Lung (tissue), 12 donors: ENCODE data around the gene CREB5. TPM values are rescaled to one million over a fixed set of nuclear protein-coding genes. Genes with fewer than 3 reads are reported as not detected.

ENCODE experiments used
- ATAC-seq: fragments of 200-7000 bp; cut with Tn5 transposase; one replicate; pipeline ENCODE4 v1.9.1; 2020; ENCODE audit warnings: moderate number of reproducible peaks; ENCODE audit not compliant: insufficient read depth, low FRiP score
- DNase-seq, 3 donors: peaks; one replicate each; pipeline ENCODE4 v3.0.0-alpha.2; 2013 to 2017
- H3K27ac ChIP-seq, 2 donors: one replicate each; pipeline ENCODE4 v1.5.1; 2013; ENCODE audit warnings: mild to moderate bottlenecking in 2 of 2, moderate library complexity in 2 of 2, control low read depth in 1 of 2, inconsistent platforms in 1 of 2, low read depth in 1 of 2, low read length in 1 of 2
- H3K27me3 ChIP-seq, 3 donors: one replicate each; pipeline ENCODE4 v1.5.1; 2013; ENCODE audit warnings: low read length in 2 of 3; ENCODE audit not compliant: control insufficient read depth in 3 of 3, insufficient read depth in 3 of 3
- H3K36me3 ChIP-seq, 4 donors: one replicate each; pipeline ENCODE4 v1.5.1; 2013; ENCODE audit warnings: low read length in 4 of 4, mild to moderate bottlenecking in 1 of 4, moderate library complexity in 1 of 4; ENCODE audit not compliant: control insufficient read depth in 4 of 4, insufficient read depth in 4 of 4
- H3K4me1 ChIP-seq, 5 donors: one replicate each; pipeline ENCODE4 v1.5.1; 2013; ENCODE audit warnings: low read length in 5 of 5, mild to moderate bottlenecking in 2 of 5, moderate library complexity in 1 of 5; ENCODE audit not compliant: control insufficient read depth in 5 of 5, insufficient read depth in 5 of 5
- H3K4me3 ChIP-seq: one replicate; pipeline ENCODE4 v1.5.1; 2013; ENCODE audit warnings: mild to moderate bottlenecking, control low read depth, moderate library complexity
- H3K9ac ChIP-seq, 2 donors: one replicate each; pipeline ENCODE4 v1.5.1; 2013; ENCODE audit warnings: low read length in 2 of 2, control low read depth in 1 of 2; ENCODE audit not compliant: insufficient read depth in 1 of 2
- H3K9me3 ChIP-seq, 4 donors: one replicate each; pipeline ENCODE4 v1.5.1; 2013; ENCODE audit warnings: low read length in 3 of 4, mild to moderate bottlenecking in 1 of 4, moderate library complexity in 1 of 4; ENCODE audit not compliant: control insufficient read depth in 4 of 4, insufficient read depth in 3 of 4
- WGBS, 2 donors: extraction: QIAGEN DNeasy Blood & Tissue Kit; methylation state at CpG; one replicate each; pipeline ENCODE4 v1.1.7; 2013; 5-methylcytosine and 5-hydroxymethylcytosine counted together
- polyA plus RNA-seq, 2 donors: library from polyadenylated mRNA; stranded (reverse); fragments of 200-250 nt; gene quantifications; one replicate each; pipeline ENCODE4 v1.2.1, GENCODE V29; 2013
- total RNA-seq, 2 donors: library from RNA; depleted of rRNA in 1 of 2; stranded (reverse); fragments of >200 nt in 1 of 2; gene quantifications; one replicate each; pipeline ENCODE4 v1.2.1, GENCODE V29; 2014 to 2021
- TF ChIP-seq, protein P1 (sequence below): IDR thresholded peaks from 2 replicates; pipeline ENCODE4 v1.5.1; 2012; ENCODE audit warnings: mild to moderate bottlenecking; ENCODE audit errors: control extremely low read depth, extremely low read depth
- donor health status: control.
- donor health status: control.
- donor health status: Bipolar disorder and iron deficiency.
- donor health status: healthy.
- donor health status: DM: yes; HTN: yes; CAD: no.

CREB5 gene
- total and polyA plus RNA-seq, 4 donors = 2.7 to 23.1 (median 9.6) TPM

DNA sequence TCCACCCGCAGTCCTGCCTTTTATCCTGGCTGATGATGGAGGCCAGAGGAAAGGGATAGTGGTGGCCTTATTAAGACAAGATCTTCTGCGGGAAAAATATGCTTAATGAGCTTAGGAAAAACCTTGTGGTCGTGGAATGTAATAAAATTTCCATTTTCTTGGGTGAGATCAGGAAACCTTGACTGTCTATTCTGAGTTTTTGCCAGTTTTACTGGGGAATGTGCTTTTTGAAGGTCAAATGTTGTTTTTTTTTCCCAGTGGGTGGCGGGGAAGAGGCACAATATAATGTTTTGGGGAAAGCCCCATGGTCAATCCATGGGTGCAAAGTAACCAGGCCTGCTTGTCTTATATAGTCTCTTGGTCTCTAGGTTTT, 118.5 kb downstream of the CREB5 start:
- WGBS, 2 donors = 56 to 71% methylated on average over 4 of the region's 4 CpGs
- TF ChIP-seq, protein P1, sequence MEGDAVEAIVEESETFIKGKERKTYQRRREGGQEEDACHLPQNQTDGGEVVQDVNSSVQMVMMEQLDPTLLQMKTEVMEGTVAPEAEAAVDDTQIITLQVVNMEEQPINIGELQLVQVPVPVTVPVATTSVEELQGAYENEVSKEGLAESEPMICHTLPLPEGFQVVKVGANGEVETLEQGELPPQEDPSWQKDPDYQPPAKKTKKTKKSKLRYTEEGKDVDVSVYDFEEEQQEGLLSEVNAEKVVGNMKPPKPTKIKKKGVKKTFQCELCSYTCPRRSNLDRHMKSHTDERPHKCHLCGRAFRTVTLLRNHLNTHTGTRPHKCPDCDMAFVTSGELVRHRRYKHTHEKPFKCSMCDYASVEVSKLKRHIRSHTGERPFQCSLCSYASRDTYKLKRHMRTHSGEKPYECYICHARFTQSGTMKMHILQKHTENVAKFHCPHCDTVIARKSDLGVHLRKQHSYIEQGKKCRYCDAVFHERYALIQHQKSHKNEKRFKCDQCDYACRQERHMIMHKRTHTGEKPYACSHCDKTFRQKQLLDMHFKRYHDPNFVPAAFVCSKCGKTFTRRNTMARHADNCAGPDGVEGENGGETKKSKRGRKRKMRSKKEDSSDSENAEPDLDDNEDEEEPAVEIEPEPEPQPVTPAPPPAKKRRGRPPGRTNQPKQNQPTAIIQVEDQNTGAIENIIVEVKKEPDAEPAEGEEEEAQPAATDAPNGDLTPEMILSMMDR = no peak
- no peak overlapping the region for H3K9ac ChIP-seq
- no peaks in the 10 kb centered on the region for H3K27me3 ChIP-seq
- no peak for DNase-seq
- peaks cover 2 to 29% (median 21%) of the 10 kb centered on the region in 5 donors for H3K4me1 ChIP-seq
- H3K36me3 ChIP-seq = no peaks in the 10 kb centered on the region
- H3K4me3 ChIP-seq = no peak overlapping the region
- H3K27ac ChIP-seq = no peak overlapping the region
- no peak for ATAC-seq
- peaks cover 0 to 4% (median 0%) of the 10 kb centered on the region in 4 donors for H3K9me3 ChIP-seq

DNA sequence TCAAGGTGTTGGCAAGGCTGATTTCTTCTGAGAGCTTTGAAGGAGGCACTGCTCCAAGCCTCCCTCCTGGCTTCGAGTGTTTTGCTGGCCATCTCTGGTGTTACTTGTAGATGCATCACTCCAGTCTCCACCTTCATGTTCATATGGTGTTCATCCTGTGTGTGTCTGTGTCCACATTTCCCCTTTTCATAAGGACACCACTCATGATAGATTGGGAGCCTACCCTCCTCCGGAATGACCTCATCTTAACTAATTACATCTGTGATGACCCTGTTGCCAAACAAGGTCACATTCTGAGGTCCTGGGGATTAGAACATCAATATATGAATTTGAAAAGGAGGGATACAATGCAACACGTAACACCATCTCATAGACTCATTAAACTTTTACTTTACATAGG, 119.0 kb downstream of the CREB5 start:
- Histone ChIP-seq H3K4me3 (no peak overlapping the region), H3K9ac (no peak overlapping the region), H3K9me3 (peaks cover 0 to 4% (median 0%) of the 10 kb centered on the region in 4 donors), H3K27me3 (no peaks in the 10 kb centered on the region), H3K27ac (no peak overlapping the region), H3K36me3 (no peaks in the 10 kb centered on the region), H3K4me1 (peaks cover 2 to 29% (median 17%) of the 10 kb centered on the region in 5 donors)
- ATAC-seq (no peak), DNase-seq (no peak)
- WGBS, 2 donors = 89 to 93% methylated on average over 3 of the region's 3 CpGs
- TF ChIP-seq, protein P1 = no peak

DNA sequence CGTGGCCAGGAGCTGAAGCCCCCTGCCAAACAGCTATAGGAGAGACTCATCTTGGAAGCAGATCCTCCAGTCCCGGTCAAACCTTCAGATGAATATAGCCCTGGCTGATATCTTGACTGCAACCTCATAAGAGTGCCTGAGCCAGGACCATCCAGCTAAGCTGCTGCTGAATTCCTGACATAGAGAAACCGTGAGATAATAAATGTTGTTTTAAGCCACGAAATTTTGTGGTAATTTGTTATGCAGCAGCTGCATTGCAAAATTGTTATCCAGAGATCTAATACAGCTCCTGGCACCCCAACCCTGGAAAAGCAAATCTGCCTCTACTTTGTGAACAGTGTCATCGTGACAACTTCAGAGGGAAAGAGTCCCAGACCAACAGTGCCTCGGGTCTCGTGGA, 119.9 kb downstream of the CREB5 start:
- H3K4me1 ChIP-seq = peaks cover 2 to 29% (median 17%) of the 10 kb centered on the region in 5 donors
- no peak overlapping the region for H3K9ac ChIP-seq
- no peak overlapping the region for H3K27ac ChIP-seq
- no peak for ATAC-seq
- TF ChIP-seq, protein P1 = no peak
- DNase-seq = no peak
- 93 to 95% methylated on average over 7 of the region's 7 CpGs for WGBS, 2 donors
- no peaks in the 10 kb centered on the region for H3K27me3 ChIP-seq
- peaks cover 0 to 4% (median 0%) of the 10 kb centered on the region in 4 donors for H3K9me3 ChIP-seq
- H3K4me3 ChIP-seq = no peak overlapping the region
- peaks cover 0 to 3% (median 0%) of the 10 kb centered on the region in 4 donors for H3K36me3 ChIP-seq

DNA sequence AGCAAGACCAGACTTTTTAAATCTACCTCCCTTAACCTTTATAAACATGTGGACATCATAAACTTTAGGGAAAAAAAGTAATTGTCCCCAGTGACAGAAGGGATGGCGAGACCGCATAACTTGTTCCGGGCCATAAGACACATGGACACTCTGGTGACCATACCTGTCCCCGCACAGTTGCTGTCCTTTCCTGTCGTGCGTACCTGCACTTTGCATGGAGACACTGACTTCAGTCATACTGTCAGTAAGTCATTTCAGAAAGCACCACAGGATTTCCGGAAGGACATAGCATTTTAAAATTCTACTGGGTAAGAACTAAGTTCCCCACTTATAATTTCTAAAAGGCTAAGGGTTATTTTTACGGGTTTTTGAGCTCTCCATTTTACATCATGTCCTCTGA, 120.9 kb downstream of the CREB5 start:
- Histone ChIP-seq H3K27me3 (no peaks in the 10 kb centered on the region), H3K9me3 (peaks cover 0 to 2% (median 0%) of the 10 kb centered on the region in 4 donors), H3K4me1 (peaks cover 2 to 29% (median 17%) of the 10 kb centered on the region in 5 donors), H3K9ac (no peak overlapping the region), H3K4me3 (no peak overlapping the region), H3K36me3 (peaks cover 0 to 3% (median 0%) of the 10 kb centered on the region in 4 donors), H3K27ac (no peak overlapping the region)
- TF ChIP-seq, protein P1 = no peak
- no peak for DNase-seq
- ATAC-seq = no peak
- 96 to 99% methylated on average over 8 of the region's 8 CpGs for WGBS, 2 donors
